ENCODE data around the gene CHRND.
A peak's percentile ranks its signal among the peaks of the same experiment; 100 is the strongest.

Gene CHRND

GRCh38 chr2:232543491-232543890 lies 17.5 kb downstream of the CHRND start:
- TF ChIP-seq, protein P1, sequence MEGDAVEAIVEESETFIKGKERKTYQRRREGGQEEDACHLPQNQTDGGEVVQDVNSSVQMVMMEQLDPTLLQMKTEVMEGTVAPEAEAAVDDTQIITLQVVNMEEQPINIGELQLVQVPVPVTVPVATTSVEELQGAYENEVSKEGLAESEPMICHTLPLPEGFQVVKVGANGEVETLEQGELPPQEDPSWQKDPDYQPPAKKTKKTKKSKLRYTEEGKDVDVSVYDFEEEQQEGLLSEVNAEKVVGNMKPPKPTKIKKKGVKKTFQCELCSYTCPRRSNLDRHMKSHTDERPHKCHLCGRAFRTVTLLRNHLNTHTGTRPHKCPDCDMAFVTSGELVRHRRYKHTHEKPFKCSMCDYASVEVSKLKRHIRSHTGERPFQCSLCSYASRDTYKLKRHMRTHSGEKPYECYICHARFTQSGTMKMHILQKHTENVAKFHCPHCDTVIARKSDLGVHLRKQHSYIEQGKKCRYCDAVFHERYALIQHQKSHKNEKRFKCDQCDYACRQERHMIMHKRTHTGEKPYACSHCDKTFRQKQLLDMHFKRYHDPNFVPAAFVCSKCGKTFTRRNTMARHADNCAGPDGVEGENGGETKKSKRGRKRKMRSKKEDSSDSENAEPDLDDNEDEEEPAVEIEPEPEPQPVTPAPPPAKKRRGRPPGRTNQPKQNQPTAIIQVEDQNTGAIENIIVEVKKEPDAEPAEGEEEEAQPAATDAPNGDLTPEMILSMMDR (IDR thresholded peaks at IDR 0.05) = no peak
- no peak for TF ChIP-seq ZFX (IDR thresholded peaks at IDR 0.05; ENCODE audit: borderline replicate concordance)
- no peak overlapping the region for H3K27ac ChIP-seq

DNA sequence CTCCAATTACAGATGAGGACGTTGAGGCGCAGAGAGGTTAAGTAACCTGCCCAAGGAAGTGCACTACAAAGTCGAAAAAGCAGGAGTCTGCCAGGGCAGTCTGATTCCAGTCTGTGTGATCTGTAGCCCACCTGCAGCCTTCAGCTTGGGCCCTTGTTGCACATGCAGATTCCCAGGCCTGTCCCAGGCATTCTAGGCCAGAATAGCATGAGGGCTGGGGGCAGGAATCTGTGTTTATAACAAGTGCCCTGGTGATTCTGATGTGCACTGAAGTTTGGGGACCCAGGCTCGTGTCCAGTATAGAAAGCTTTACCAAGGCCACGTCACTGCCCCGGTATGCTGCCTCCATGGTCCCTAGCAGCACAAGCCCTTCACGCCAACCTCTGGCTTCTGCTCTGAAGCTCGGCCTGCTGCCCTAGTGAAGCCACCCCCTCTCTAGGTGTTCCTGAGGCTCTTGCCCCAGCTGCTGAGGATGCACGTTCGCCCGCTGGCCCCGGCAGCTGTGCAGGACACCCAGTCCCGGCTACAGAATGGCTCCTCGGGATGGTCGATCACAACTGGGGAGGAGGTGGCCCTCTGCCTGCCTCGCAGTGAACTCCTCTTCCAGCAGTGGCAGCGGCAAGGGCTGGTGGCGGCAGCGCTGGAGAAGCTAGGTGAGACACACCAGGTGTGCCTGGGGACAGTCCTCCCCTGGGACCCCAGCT lies 18.1 kb downstream of the CHRND start:
- TF ChIP-seq, protein P1 (IDR thresholded peaks at IDR 0.05) = no peak
- no peak for TF ChIP-seq ZFX (IDR thresholded peaks at IDR 0.05; ENCODE audit: borderline replicate concordance)
- H3K27ac ChIP-seq = no peak overlapping the region

DNA sequence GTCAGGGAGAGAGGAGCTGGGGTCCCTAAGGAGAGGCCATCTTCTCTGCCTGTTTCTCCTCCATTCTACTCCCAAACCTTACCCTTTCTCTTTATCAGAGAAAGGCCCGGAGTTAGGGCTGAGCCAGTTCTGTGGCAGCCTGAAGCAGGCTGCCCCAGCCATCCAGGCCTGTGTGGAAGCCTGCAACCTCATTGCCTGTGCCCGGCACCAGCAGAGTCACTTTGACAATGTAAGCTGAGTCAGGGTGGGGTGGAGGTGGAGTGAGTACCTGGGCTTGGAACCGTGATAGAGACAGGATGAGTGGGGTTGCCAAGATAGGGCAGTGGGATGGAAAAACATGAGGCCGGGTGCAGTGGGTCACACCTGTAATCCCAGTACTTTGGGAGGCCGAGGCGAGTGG lies 18.7 kb downstream of the CHRND start:
- H3K27ac ChIP-seq = no peak overlapping the region
- no peak for TF ChIP-seq ZFX (IDR thresholded peaks at IDR 0.05; ENCODE audit: borderline replicate concordance)
- TF ChIP-seq, protein P1 (IDR thresholded peaks at IDR 0.05) = no peak

DNA sequence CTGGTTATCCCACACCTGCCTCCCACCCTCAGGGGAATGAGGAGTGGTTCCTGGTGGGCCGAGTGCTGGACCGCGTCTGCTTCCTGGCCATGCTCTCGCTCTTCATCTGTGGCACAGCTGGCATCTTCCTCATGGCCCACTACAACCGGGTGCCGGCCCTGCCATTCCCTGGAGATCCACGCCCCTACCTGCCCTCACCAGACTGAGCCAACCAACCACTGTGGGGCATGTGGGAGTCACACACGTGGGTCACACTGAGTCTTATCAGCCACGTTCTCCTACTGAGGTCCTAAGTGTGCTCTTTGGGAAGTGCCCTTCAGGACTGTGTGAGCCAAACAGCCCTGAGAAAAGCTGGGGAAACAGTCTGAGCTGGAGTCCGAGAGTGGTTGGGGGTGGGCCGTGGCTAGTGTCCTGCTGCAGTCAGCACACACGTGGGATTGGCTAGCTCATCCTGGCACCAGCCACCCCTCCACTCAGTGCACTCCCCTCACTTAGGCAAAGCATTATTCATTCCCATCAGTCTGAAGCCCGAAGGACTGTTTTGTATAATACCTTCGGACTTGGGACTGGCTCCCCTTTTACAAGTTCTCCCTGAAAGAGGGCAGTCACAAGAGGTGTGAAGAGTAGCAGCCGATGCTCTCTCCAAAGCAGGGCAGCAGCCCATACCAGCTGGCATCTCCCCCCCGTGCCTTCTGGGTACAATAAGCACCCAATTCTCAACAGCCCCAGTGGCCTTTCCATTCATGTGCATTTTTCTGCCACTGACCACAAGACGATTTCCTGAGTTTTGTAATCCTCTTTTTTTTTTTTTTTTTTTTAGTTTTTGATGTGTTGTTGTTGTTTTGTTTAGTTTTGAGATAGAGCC lies 19.8 kb downstream of the CHRND start:
- TF ChIP-seq, protein P1 (IDR thresholded peaks at IDR 0.05) = no peak
- TF ChIP-seq ZFX (IDR thresholded peaks at IDR 0.05; ENCODE audit: borderline replicate concordance) = no peak
- no peak overlapping the region for H3K27ac ChIP-seq

DNA sequence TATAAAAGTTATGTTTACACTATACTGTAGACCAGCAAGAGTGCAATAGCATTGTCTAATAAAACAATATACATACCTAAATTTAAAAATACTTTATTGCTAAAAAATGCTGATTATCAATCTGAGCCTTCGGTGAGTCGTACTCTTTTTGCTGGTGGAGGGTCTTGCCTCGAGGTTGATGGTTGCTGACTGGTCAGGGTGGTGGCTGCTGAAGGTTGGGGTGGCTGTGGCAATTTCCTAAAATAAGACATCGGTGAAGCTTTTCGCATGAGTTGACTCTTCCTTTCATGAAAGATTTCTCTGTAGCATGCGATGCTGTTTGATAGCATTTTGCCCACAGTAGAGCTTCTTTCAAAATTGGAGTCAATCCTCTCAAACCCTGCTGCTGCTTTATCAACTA lies 22.0 kb downstream of the CHRND start:
- TF ChIP-seq, protein P1 (IDR thresholded peaks at IDR 0.05) = no peak
- no peak for TF ChIP-seq ZFX (IDR thresholded peaks at IDR 0.05; ENCODE audit: borderline replicate concordance)
- H3K27ac ChIP-seq = no peak overlapping the region

GRCh38 chr2:232549655-232550353 lies 23.8 kb downstream of the CHRND start:
- TF ChIP-seq, protein P1 (IDR thresholded peaks at IDR 0.05) = no peak
- no peak for TF ChIP-seq ZFX (IDR thresholded peaks at IDR 0.05; ENCODE audit: borderline replicate concordance)
- H3K27ac ChIP-seq = peak overlapping the region; percentile 94
